ENCODE measurements around the gene C9. TPM values are rescaled to one million over a fixed set of nuclear protein-coding genes. Genes with fewer than 3 reads are reported as not detected.

C9 gene
- total RNA-seq, 2 experiments from 2014 or later: not detected

- CTCF ChIA-PET: no interaction called here
- Mint-ChIP-seq H3K27me3 (ENCODE audit: low read depth) (no peaks in the 10 kb centered on the region), H3K9me3 (ENCODE audit: insufficient read depth) (no peaks in the 10 kb centered on the region), H3K27ac (no peak overlapping the region), H3K4me1 (ENCODE audit: low read depth) (no peaks in the 10 kb centered on the region), H3K36me3 (ENCODE audit: low read depth) (no peaks in the 10 kb centered on the region), H3K4me3 (no peak overlapping the region)
- DNase-seq (no peak), ATAC-seq (no peak)
- POLR2A ChIA-PET: no interaction called here
Observed at GRCh38 chr5:39396843-39397242, 32.5 kb upstream of the C9 start.

DNA sequence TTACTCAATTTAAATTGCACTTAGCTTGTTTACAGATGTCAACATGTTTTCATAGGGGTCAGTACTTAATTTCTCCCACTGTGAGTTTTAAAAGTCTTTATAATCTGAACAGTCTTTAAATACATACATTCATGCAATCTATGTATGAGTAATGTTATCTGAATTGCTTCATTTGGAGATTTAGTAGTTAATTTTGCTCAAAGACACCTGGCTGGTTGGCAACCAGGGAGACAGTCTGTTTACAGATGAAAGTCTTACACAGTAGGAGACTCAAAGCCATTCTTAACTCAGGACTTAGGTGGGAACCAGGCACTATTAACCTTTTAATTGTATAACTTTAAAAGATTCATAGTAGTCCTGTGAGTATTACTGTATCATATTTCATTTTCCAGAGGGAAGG lies 31.2 kb upstream of the C9 start:
- ChIA-PET POLR2A (no interaction called here), CTCF (interaction anchor here (0.7 kb wide), 1 partner anchor 378 kb away, joined by 3 read pairs; no protein-coding TSS in a partner anchor)
- Mint-ChIP-seq H3K4me3 (no peak overlapping the region), H3K27me3 (ENCODE audit: low read depth) (no peaks in the 10 kb centered on the region), H3K9me3 (ENCODE audit: insufficient read depth) (no peaks in the 10 kb centered on the region), H3K4me1 (ENCODE audit: low read depth) (no peaks in the 10 kb centered on the region), H3K36me3 (ENCODE audit: low read depth) (no peaks in the 10 kb centered on the region), H3K27ac (no peak overlapping the region)
- DNase-seq (no peak), ATAC-seq (no peak)

DNA sequence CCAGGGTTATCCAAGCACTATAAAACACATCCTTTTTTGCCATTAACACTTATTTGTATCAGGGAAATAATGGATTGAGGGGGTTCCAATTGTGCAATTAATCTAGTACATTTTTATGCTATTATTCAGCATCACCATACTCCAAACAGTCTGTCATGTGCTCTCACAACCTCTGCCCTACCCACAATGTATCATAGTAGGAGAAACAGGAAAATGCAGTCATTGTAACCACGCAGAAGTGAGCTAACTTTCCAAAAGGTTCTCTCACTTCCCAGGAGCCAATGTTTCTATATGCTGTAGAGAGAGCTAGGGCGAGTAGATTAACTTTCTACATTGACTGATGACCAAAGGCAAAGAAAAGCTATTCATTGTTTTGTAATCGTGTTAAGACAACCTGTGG lies 30.7 kb upstream of the C9 start:
- DNase-seq (no peak), ATAC-seq (no peak)
- Mint-ChIP-seq H3K27me3 (ENCODE audit: low read depth) (no peaks in the 10 kb centered on the region), H3K36me3 (ENCODE audit: low read depth) (no peaks in the 10 kb centered on the region), H3K9me3 (ENCODE audit: insufficient read depth) (no peaks in the 10 kb centered on the region), H3K4me3 (no peak overlapping the region), H3K4me1 (ENCODE audit: low read depth) (no peaks in the 10 kb centered on the region), H3K27ac (no peak overlapping the region)
- CTCF ChIA-PET: no interaction called here
- POLR2A ChIA-PET: no interaction called here

- Mint-ChIP-seq H3K4me1 (ENCODE audit: low read depth) (no peaks in the 10 kb centered on the region), H3K36me3 (ENCODE audit: low read depth) (no peaks in the 10 kb centered on the region), H3K9me3 (ENCODE audit: insufficient read depth) (no peaks in the 10 kb centered on the region), H3K27ac (no peak overlapping the region), H3K27me3 (ENCODE audit: low read depth) (no peaks in the 10 kb centered on the region), H3K4me3 (no peak overlapping the region)
- ChIA-PET CTCF (no interaction called here), POLR2A (no interaction called here)
- DNase-seq (no peak), ATAC-seq (no peak)
Observed at GRCh38 chr5:39390945-39391344, 26.6 kb upstream of the C9 start.

GRCh38 chr5:39387293-39387692 lies 23.0 kb upstream of the C9 start:
- Mint-ChIP-seq H3K4me3 (no peak overlapping the region), H3K27me3 (ENCODE audit: low read depth) (no peaks in the 10 kb centered on the region), H3K27ac (no peak overlapping the region), H3K9me3 (ENCODE audit: insufficient read depth) (no peaks in the 10 kb centered on the region), H3K36me3 (ENCODE audit: low read depth) (no peaks in the 10 kb centered on the region), H3K4me1 (ENCODE audit: low read depth) (no peaks in the 10 kb centered on the region)
- POLR2A ChIA-PET: no interaction called here
- no peak for DNase-seq
- ATAC-seq: no peak
- CTCF ChIA-PET: no interaction called here

- POLR2A ChIA-PET: no interaction called here
- DNase-seq: no peak
- Mint-ChIP-seq H3K27me3 (ENCODE audit: low read depth) (no peaks in the 10 kb centered on the region), H3K9me3 (ENCODE audit: insufficient read depth) (no peaks in the 10 kb centered on the region), H3K4me3 (no peak overlapping the region), H3K36me3 (ENCODE audit: low read depth) (no peaks in the 10 kb centered on the region), H3K27ac (no peak overlapping the region), H3K4me1 (ENCODE audit: low read depth) (no peaks in the 10 kb centered on the region)
- ATAC-seq: no peak
- CTCF ChIA-PET: interaction anchor here (2.2 kb wide), 1 partner anchor 8 kb away, joined by 12 read pairs; no protein-coding TSS in a partner anchor
Observed at GRCh38 chr5:39384271-39384670, 20.0 kb upstream of the C9 start.

- no peaks in the 10 kb centered on the region for H3K36me3 Mint-ChIP-seq (ENCODE audit: low read depth)
- no peaks in the 10 kb centered on the region for H3K9me3 Mint-ChIP-seq (ENCODE audit: insufficient read depth)
- ChIA-PET CTCF (no interaction called here), POLR2A (interaction anchor here (1.0 kb wide), 1 partner anchor 41 kb away, joined by 3 read pairs; no protein-coding TSS in a partner anchor)
- no peaks in the 10 kb centered on the region for H3K4me1 Mint-ChIP-seq (ENCODE audit: low read depth)
- H3K27me3 Mint-ChIP-seq (ENCODE audit: low read depth): peaks cover under 1% of the 10 kb centered on the region
- DNase-seq (no peak), ATAC-seq (no peak)
- H3K4me3 Mint-ChIP-seq: no peak overlapping the region
- no peak overlapping the region for H3K27ac Mint-ChIP-seq
Observed at GRCh38 chr5:39381376-39381775, 17.1 kb upstream of the C9 start.

DNA sequence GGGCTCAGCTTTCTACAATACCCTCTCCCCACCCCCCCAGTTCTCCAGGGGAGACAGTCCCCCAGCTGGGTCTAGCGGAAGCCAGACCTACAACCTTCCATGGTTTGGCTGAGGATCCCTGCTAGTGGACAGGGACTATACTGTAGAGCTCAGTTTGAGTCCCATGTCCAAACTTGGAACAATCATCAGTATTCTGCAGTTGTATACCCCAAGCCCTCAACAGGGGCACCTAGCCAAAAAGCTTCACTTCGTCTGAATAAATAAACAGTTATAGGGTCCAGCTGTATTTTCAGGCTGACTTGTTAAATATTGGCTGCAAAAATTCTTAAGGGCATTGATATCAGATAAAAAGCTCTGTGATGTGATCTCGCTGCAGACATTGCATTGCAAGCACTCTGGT lies 15.4 kb upstream of the C9 start:
- Mint-ChIP-seq H3K27me3 (ENCODE audit: low read depth) (peaks cover 4% of the 10 kb centered on the region), H3K4me1 (ENCODE audit: low read depth) (no peaks in the 10 kb centered on the region)

GRCh38 chr5:39377613-39378012 lies 13.3 kb upstream of the C9 start:
- CTCF ChIA-PET: interaction anchor here (1.1 to 2.8 kb wide), 5 partner anchors 7 to 170 kb away, joined by 3 to 66 read pairs (median 15); partner anchors contain the start of gene C9
- Mint-ChIP-seq H3K4me1 (ENCODE audit: low read depth) (no peaks in the 10 kb centered on the region), H3K27ac (no peak overlapping the region), H3K36me3 (ENCODE audit: low read depth) (no peaks in the 10 kb centered on the region), H3K4me3 (no peak overlapping the region), H3K9me3 (ENCODE audit: insufficient read depth) (no peaks in the 10 kb centered on the region), H3K27me3 (ENCODE audit: low read depth) (peaks cover 6% of the 10 kb centered on the region)
- ATAC-seq: no peak
- POLR2A ChIA-PET: no interaction called here
- DNase-seq: no peak

More for the DNA sequence above, 15.4 kb upstream of the C9 start:
- CTCF ChIA-PET: interaction anchor here (1.1 to 1.4 kb wide), 2 partner anchors 162 to 168 kb away, joined by 4 to 5 read pairs; no protein-coding TSS in a partner anchor
- POLR2A ChIA-PET: no interaction called here
- no peaks in the 10 kb centered on the region for H3K36me3 Mint-ChIP-seq (ENCODE audit: low read depth)
- no peak for DNase-seq
- H3K27ac Mint-ChIP-seq: no peak overlapping the region
- no peaks in the 10 kb centered on the region for H3K9me3 Mint-ChIP-seq (ENCODE audit: insufficient read depth)
- H3K4me3 Mint-ChIP-seq: no peak overlapping the region
- no peak for ATAC-seq

DNA sequence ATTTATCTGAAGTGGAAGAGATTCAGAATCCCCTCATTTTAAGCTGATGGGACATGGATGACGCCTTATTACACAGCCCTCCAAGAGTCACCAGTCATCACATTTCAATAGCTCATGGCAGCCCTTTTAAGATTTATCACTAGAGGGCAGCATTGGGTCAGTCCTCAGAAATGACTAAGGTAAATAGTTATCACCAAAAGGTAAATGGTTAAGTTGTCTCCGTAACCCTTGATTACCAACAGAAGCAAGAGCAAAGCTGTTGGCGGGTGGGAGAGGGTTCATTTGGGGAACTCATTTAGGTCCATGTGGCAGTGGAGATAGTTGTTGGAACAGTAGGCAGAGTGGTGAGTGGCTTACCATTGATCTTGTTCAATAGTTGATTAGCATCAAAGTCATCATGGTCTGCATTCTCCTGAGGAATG lies 12.0 kb upstream of the C9 start:
- Mint-ChIP-seq H3K27ac (no peak overlapping the region), H3K4me1 (ENCODE audit: low read depth) (no peaks in the 10 kb centered on the region), H3K4me3 (no peak overlapping the region), H3K36me3 (ENCODE audit: low read depth) (no peaks in the 10 kb centered on the region), H3K9me3 (ENCODE audit: insufficient read depth) (no peaks in the 10 kb centered on the region), H3K27me3 (ENCODE audit: low read depth) (peaks cover 8% of the 10 kb centered on the region)
- ATAC-seq (peak; percentile 75), DNase-seq (peak; percentile 55)
- ChIA-PET POLR2A (interaction anchor here (0.7 kb wide), 1 partner anchor 17 kb away, joined by 5 read pairs; no protein-coding TSS in a partner anchor), CTCF (interaction anchor here (0.5 to 2.8 kb wide), 47 partner anchors 8 to 641 kb away, joined by 3 to 66 read pairs (median 5); partner anchors contain the start of genes C9, DAB2 and FYB1)

DNA sequence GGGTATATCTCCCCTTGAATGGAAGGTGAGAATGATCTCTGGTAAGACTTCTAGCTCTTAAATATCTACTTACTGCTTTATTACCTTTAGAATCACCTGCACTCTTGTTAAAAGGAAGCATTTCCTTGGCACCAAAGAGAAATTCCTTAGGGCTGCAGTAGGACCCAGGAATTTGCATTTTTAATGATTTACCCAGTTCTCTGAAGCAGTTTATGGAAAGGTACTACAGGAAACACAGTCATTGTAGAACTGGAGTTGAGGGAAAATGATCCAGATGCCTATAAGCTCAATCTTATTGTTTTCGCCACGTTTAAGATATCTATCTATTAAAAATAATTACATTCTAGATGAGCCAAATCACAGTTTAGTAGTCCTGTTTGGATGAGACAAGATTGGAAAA lies 9.5 kb upstream of the C9 start:
- no peak overlapping the region for H3K4me3 Mint-ChIP-seq
- H3K4me1 Mint-ChIP-seq (ENCODE audit: low read depth): no peaks in the 10 kb centered on the region
- ATAC-seq: no peak
- H3K9me3 Mint-ChIP-seq (ENCODE audit: insufficient read depth): no peaks in the 10 kb centered on the region
- CTCF ChIA-PET: interaction anchor here (1.3 kb wide), 1 partner anchor 174 kb away, joined by 4 read pairs; no protein-coding TSS in a partner anchor
- DNase-seq: no peak
- POLR2A ChIA-PET: no interaction called here
- H3K27me3 Mint-ChIP-seq (ENCODE audit: low read depth): peaks cover 10% of the 10 kb centered on the region
- no peak overlapping the region for H3K27ac Mint-ChIP-seq
- no peaks in the 10 kb centered on the region for H3K36me3 Mint-ChIP-seq (ENCODE audit: low read depth)

- POLR2A ChIA-PET: no interaction called here
- no peaks in the 10 kb centered on the region for H3K36me3 Mint-ChIP-seq (ENCODE audit: low read depth)
- CTCF ChIA-PET: interaction anchor here (1.3 to 2.4 kb wide), 4 partner anchors 54 to 176 kb away, joined by 3 to 8 read pairs (median 4); partner anchors contain the start of gene DAB2
- no peak overlapping the region for H3K27ac Mint-ChIP-seq
- no peak overlapping the region for H3K4me3 Mint-ChIP-seq
- no peaks in the 10 kb centered on the region for H3K9me3 Mint-ChIP-seq (ENCODE audit: insufficient read depth)
- no peak for ATAC-seq
- H3K4me1 Mint-ChIP-seq (ENCODE audit: low read depth): no peaks in the 10 kb centered on the region
- peaks cover 9% of the 10 kb centered on the region for H3K27me3 Mint-ChIP-seq (ENCODE audit: low read depth)
- DNase-seq: no peak
Observed at GRCh38 chr5:39371367-39371635, 7.0 kb upstream of the C9 start.
